DOHH2 (cell line): ENCODE measurements around the gene DRD1.

Experiments
- H3F3A ChIP-seq: fragments of 200-600 bp; sonication (generic), shearing (Covaris generic); 2 replicates; pipeline ENCODE4 v1.6.0; 2016; ENCODE audit warnings: antibody characterized with exemption, mild to moderate bottlenecking; ENCODE audit not compliant: control insufficient read depth, insufficient read depth
- H3K27ac ChIP-seq: fragments of 200-600 bp; sonication (generic); 2 replicates; pipeline ENCODE4 v1.5.1; 2014; ENCODE audit warnings: low read depth, mild to moderate bottlenecking, low read length, moderate library complexity
- H3K27me3 ChIP-seq: fragments of 200-600 bp; sonication (generic); 2 replicates; pipeline ENCODE4 v1.6.1; 2014; ENCODE audit warnings: mild to moderate bottlenecking, low read length, mixed read lengths; ENCODE audit not compliant: control insufficient read depth
- H3K36me3 ChIP-seq: fragments of 200-600 bp; sonication (generic); 2 replicates; pipeline ENCODE4 v1.6.1; 2014; ENCODE audit warnings: mild to moderate bottlenecking, low read length, moderate library complexity, mixed read lengths; ENCODE audit not compliant: control insufficient read depth
- H3K4me1 ChIP-seq: fragments of 200-600 bp; sonication (generic); 2 replicates; pipeline ENCODE4 v1.6.1; 2014; ENCODE audit warnings: mild to moderate bottlenecking, low read length, mixed read lengths; ENCODE audit not compliant: control insufficient read depth
- H3K4me2 ChIP-seq: fragments of 200-600 bp; sonication (generic); 2 replicates; pipeline ENCODE4 v1.6.0; 2014; ENCODE audit warnings: mild to moderate bottlenecking, low read length, moderate library complexity
- H3K4me3 ChIP-seq: fragments of 200-600 bp; sonication (generic); 2 replicates; pipeline ENCODE4 v1.5.1; 2014; ENCODE audit warnings: mild to moderate bottlenecking, low read length, mixed read lengths
- H3K79me2 ChIP-seq: fragments of 200-600 bp; sonication (generic); 2 replicates; pipeline ENCODE4 v1.6.1; 2014; ENCODE audit warnings: mild to moderate bottlenecking, low read length, mixed read lengths; ENCODE audit not compliant: control insufficient read depth
- H3K9me2 ChIP-seq: fragments of 200-600 bp; sonication (generic); replicated peaks from 2 replicates; pipeline ENCODE4 v1.6.1; 2014; ENCODE audit warnings: mild to moderate bottlenecking, low read length, mixed read lengths; ENCODE audit not compliant: control insufficient read depth
- H3K9me3 ChIP-seq: fragments of 200-600 bp; sonication (generic); 2 replicates; pipeline ENCODE4 v1.6.1; 2014; ENCODE audit warnings: antibody characterized with exemption, low read length, mixed read lengths; ENCODE audit not compliant: control insufficient read depth, insufficient read depth
- H4K20me1 ChIP-seq: fragments of 200-600 bp; sonication (generic); 2 replicates; pipeline ENCODE4 v1.6.0; 2014; ENCODE audit warnings: low read depth, mild to moderate bottlenecking, antibody characterized with exemption, low read length, moderate library complexity; ENCODE audit not compliant: control insufficient read depth, insufficient read depth
- EZH2phosphoT487 ChIP-seq: fragments of 200-600 bp; sonication (generic); IDR thresholded peaks from 2 replicates; pipeline ENCODE4 v1.6.1; 2017; ENCODE audit warnings: borderline replicate concordance, mild to moderate bottlenecking, antibody characterized with exemption, low read length, moderate library complexity, mixed read lengths
- TF ChIP-seq, protein P1 (sequence below): fragments of 200-600 bp; sonication (generic); IDR thresholded peaks from one replicate; pipeline ENCODE4 v1.5.1; 2014; ENCODE audit warnings: antibody characterized with exemption, mild to moderate bottlenecking, low read depth, low read length; ENCODE audit not compliant: poor library complexity, severe bottlenecking

Gene DRD1

DNA sequence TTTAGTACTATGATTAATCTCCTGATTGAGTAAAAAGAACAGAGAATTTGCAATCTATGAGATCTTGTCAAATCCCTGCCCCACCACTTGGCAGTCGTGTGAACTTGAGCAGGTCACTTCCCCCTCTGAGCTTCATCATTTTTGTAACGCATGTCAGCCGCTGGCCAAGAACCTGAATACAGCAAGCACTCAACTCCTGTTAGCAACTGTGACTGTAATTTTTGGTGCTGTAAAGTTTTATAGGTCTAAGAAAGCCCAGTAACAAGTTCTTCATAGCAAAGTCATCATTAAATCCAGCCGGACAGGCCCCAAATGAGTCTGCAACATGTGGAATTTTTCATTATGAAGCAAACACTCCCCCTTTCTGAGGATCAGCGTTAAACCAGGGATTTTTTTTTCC lies 49.4 kb downstream of the DRD1 start:
- Histone ChIP-seq H3K4me2 (no peak overlapping the region), H3K4me1 (no peaks in the 10 kb centered on the region), H3K9me3 (no peaks in the 10 kb centered on the region), H3K79me2 (no peaks in the 10 kb centered on the region), H3F3A (no peaks in the 10 kb centered on the region), H4K20me1 (no peaks in the 10 kb centered on the region), H3K27ac (no peak overlapping the region), H3K27me3 (no peaks in the 10 kb centered on the region), H3K4me3 (no peak overlapping the region), H3K36me3 (no peaks in the 10 kb centered on the region), H3K9me2 (no peaks in the 10 kb centered on the region)
- TF ChIP-seq, protein P1, sequence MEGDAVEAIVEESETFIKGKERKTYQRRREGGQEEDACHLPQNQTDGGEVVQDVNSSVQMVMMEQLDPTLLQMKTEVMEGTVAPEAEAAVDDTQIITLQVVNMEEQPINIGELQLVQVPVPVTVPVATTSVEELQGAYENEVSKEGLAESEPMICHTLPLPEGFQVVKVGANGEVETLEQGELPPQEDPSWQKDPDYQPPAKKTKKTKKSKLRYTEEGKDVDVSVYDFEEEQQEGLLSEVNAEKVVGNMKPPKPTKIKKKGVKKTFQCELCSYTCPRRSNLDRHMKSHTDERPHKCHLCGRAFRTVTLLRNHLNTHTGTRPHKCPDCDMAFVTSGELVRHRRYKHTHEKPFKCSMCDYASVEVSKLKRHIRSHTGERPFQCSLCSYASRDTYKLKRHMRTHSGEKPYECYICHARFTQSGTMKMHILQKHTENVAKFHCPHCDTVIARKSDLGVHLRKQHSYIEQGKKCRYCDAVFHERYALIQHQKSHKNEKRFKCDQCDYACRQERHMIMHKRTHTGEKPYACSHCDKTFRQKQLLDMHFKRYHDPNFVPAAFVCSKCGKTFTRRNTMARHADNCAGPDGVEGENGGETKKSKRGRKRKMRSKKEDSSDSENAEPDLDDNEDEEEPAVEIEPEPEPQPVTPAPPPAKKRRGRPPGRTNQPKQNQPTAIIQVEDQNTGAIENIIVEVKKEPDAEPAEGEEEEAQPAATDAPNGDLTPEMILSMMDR: no peak
- no peak for TF ChIP-seq EZH2phosphoT487

DNA sequence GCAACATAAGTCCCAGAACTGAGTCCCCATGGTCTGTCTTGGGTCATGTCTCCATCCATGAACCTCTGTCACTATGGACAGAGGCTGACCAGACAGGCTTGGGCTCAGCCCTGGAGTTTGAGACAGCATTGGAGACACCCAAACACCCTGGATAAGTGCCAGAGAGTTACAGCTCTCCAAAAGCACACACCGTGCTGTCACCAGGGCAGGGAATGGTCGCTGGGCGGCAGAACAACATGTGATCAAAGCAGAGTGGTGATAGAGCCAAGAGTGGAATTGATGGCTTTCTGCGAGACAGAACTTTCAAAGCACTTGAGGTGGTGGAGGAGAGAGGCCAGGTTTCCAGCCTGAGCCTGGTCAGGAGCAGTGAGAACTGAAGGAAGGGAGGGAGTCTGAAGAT lies 50.1 kb downstream of the DRD1 start:
- Histone ChIP-seq H3K36me3 (no peaks in the 10 kb centered on the region), H3K27ac (no peak overlapping the region), H3F3A (no peaks in the 10 kb centered on the region), H3K4me2 (no peak overlapping the region), H3K27me3 (no peaks in the 10 kb centered on the region), H3K9me2 (no peaks in the 10 kb centered on the region), H3K4me1 (no peaks in the 10 kb centered on the region), H3K9me3 (no peaks in the 10 kb centered on the region), H3K79me2 (no peaks in the 10 kb centered on the region), H3K4me3 (no peak overlapping the region), H4K20me1 (no peaks in the 10 kb centered on the region)
- TF ChIP-seq, protein P1: no peak
- no peak for TF ChIP-seq EZH2phosphoT487

DNA sequence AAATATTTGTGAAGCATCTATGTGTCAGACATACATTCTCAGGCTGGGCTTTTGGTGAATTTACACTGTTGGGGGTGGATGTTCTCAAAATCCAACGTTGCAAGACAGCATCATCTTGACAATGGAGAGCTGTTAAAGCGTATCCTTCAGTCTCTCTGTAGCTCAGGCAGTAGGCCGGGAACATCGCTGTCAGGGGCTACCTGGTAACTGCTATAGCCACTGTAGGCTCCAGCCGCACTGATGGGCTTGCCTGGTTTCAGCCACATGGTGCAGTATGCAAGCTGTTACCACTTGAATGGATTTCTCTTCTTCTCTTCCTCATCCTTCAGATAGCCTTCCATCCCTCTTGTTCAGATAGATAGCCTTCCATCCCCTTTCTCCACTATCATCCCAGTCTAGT lies 51.7 kb downstream of the DRD1 start:
- Histone ChIP-seq H3K9me2 (no peaks in the 10 kb centered on the region), H4K20me1 (no peaks in the 10 kb centered on the region), H3K36me3 (no peaks in the 10 kb centered on the region), H3K9me3 (no peaks in the 10 kb centered on the region), H3K79me2 (no peaks in the 10 kb centered on the region), H3K4me1 (no peaks in the 10 kb centered on the region), H3K4me2 (no peak overlapping the region), H3K27ac (no peak overlapping the region), H3K4me3 (no peak overlapping the region), H3F3A (no peaks in the 10 kb centered on the region), H3K27me3 (no peaks in the 10 kb centered on the region)
- TF ChIP-seq, protein P1: no peak
- no peak for TF ChIP-seq EZH2phosphoT487
